HepG2 (cell line): ENCODE data around the gene EXOC3. TPM values are rescaled to one million over a fixed set of nuclear protein-coding genes. Genes with fewer than 3 reads are reported as not detected.
"Not testable (repeated sequence)": the region's sequence is repeated elsewhere in the genome, so short reads cannot be mapped to it uniquely, and the experiment has no call there.

Experiments used
- ATAC-seq: fragments of 200-7000 bp; cut with Tn5 transposase; 3 replicates; pipeline ENCODE4 v1.9.1; 2020; ENCODE audit warnings: mild to moderate bottlenecking, moderate library complexity
- BruUV-seq: library from RNA; stranded (reverse); fragments of 400-500 nt; replicated peaks from 2 replicates; lab custom pipeline; 2021; lab: Mats Ljungman, UMichigan
- CTCF ChIA-PET: fragments of 300-600 bp; formaldehyde crosslinking; extraction: SDS; loops from one replicate; lab custom pipeline; 2021; ENCODE audit warnings: low total read pairs, inconsistent platforms, low intra/inter-chr PET ratio; lab: Yijun Ruan, JAX
- POLR2A ChIA-PET: fragments of 350-600 bp; sonication (Branson Sonifier 250); formaldehyde crosslinking; loops from one replicate; lab custom pipeline; 2020; ENCODE audit warnings: antibody characterized with exemption, inconsistent platforms; lab: Yijun Ruan, JAX
- DNase-seq: peaks from one replicate; pipeline ENCODE4 v3.0.0-alpha.2; 2015; ENCODE audit warnings: low spot score
- FAIRE-seq: peaks from 3 replicates; lab custom pipeline; 2011; peaks lifted over from hg19 to GRCh38; lab: Jason Lieb, UNC
- H2AFZ ChIP-seq: one replicate; pipeline ENCODE4 v1.6.1; 2011; ENCODE audit warnings: low read length, inconsistent platforms
- H3K27ac ChIP-seq: fragments of 300-600 bp; 3 replicates; pipeline ENCODE4 v1.8.0; 2011; ENCODE audit warnings: mixed run types, mild to moderate bottlenecking, mixed read lengths, low read length, inconsistent platforms; ENCODE audit not compliant: insufficient read depth; ENCODE audit errors: extremely low read length
- H3K27me3 ChIP-seq, 2 experiments: fragments of 200-600 bp in 1 of 2; 2 replicates in 1 of 2; 3 replicates in 1 of 2; pipeline versions ENCODE4 v1.6.0 to v1.8.0; 2011; ENCODE audit warnings: low read length in 2 of 2, mild to moderate bottlenecking in 2 of 2, moderate library complexity in 2 of 2, inconsistent platforms in 1 of 2; ENCODE audit not compliant: insufficient read depth in 2 of 2, control insufficient read depth in 1 of 2
- H3K36me3 ChIP-seq, 2 experiments: fragments of 200-600 bp in 1 of 2; replicated peaks in 1 of 2; 2 replicates in 1 of 2; 3 replicates in 1 of 2; pipeline versions ENCODE4 v1.5.1 to v1.8.0; 2011; ENCODE audit warnings: low read length in 2 of 2, inconsistent platforms in 1 of 2; ENCODE audit not compliant: insufficient read depth in 2 of 2, control insufficient read depth in 1 of 2
- H3K4me1 ChIP-seq: 2 replicates; pipeline ENCODE4 v1.5.1; 2012; ENCODE audit warnings: low read length, inconsistent platforms; ENCODE audit not compliant: insufficient read depth
- H3K4me2 ChIP-seq: 2 replicates; pipeline ENCODE4 v1.6.0; 2011; ENCODE audit warnings: low read depth, low read length, inconsistent platforms
- H3K4me3 ChIP-seq, 3 experiments: fragments of 200-600 bp in 1 of 3; sonication (generic), shearing (Covaris generic) in 1 of 3; replicated peaks in 1 of 3; 2 replicates each; pipeline ENCODE4 v1.5.1; 2011 to 2016; ENCODE audit warnings: low read length in 3 of 3, inconsistent platforms in 2 of 3, low read depth in 2 of 3, mild to moderate bottlenecking in 2 of 3, control low read depth in 1 of 3, mixed read lengths in 1 of 3; ENCODE audit not compliant: insufficient read depth in 1 of 3
- H3K79me2 ChIP-seq: one replicate; pipeline ENCODE4 v1.6.1; 2011; ENCODE audit warnings: low read length, inconsistent platforms; ENCODE audit not compliant: insufficient read depth
- H3K9ac ChIP-seq: 2 replicates; pipeline ENCODE4 v1.6.0; 2011; ENCODE audit warnings: mild to moderate bottlenecking, low read depth, low read length, inconsistent platforms; ENCODE audit not compliant: insufficient read depth
- H3K9me3 ChIP-seq: 2 replicates; pipeline ENCODE4 v1.5.1; 2012; ENCODE audit warnings: mild to moderate bottlenecking, low read length
- H4K20me1 ChIP-seq: 2 replicates; pipeline ENCODE4 v1.6.0; 2011; ENCODE audit warnings: inconsistent platforms, mild to moderate bottlenecking, low read length, moderate library complexity; ENCODE audit not compliant: insufficient read depth
- BHLHE40 ChIP-seq: IDR thresholded peaks from 2 replicates; pipeline ENCODE4 v1.6.1; 2011; ENCODE audit warnings: low read length, improper control_type of control experiment
- NFKB2 ChIP-seq: sonication (generic); formaldehyde crosslinking; IDR thresholded peaks from 2 replicates; pipeline ENCODE4 v1.4.0; 2020; ENCODE audit warnings: missing genetic modification reagents, borderline replicate concordance
- REL ChIP-seq: sonication (generic); formaldehyde crosslinking; conservative IDR thresholded peaks from 2 replicates; pipeline ENCODE4 v1.8.0; 2022; ENCODE audit warnings: mild to moderate bottlenecking, missing genetic modification reagents, moderate library complexity
- SMAD9 ChIP-seq: sonication (generic); formaldehyde crosslinking; IDR thresholded peaks from 2 replicates; pipeline ENCODE4 v1.5.1; 2020; ENCODE audit warnings: mild to moderate bottlenecking, missing genetic modification reagents
- SOX6 ChIP-seq, 2 experiments: fragments of 450-650 bp in 1 of 2; sonication (generic) in 1 of 2; formaldehyde crosslinking in 1 of 2; IDR thresholded peaks; 2 replicates each; pipeline versions ENCODE4 v1.4.0 to v1.6.1; 2017 to 2020; ENCODE audit warnings: antibody characterized with exemption in 1 of 2, mild to moderate bottlenecking in 1 of 2, missing genetic modification reagents in 1 of 2
- ZNF296 ChIP-seq: sonication (generic); formaldehyde crosslinking; conservative IDR thresholded peaks from 2 replicates; pipeline ENCODE4 v1.5.0; 2020; ENCODE audit warnings: mild to moderate bottlenecking, missing genetic modification reagents
- WGBS: methylation state at CpG from one replicate; pipeline ENCODE4 v1.1.6; 2017; ENCODE audit warnings: low lambda C conversion rate; 5-methylcytosine and 5-hydroxymethylcytosine counted together
- in situ Hi-C: cut with HindIII; loops from 2 replicates; pipeline ENCODE4 v1.10.0; 2017; ENCODE audit warnings: low pct_unique_long_range_greater_than_20kb; ENCODE audit not compliant: extremely low pct_ligation_motif_present
- intact Hi-C: fragments of 100-400 bp; cut with micrococcal nuclease; formaldehyde crosslinking; loops from one replicate; pipeline ENCODE4 v1.10.0; 2022; ENCODE audit not compliant: unreplicated experiment
- polyA plus RNA-seq, 8 experiments: library from polyadenylated mRNA; depleted of rRNA in 3 of 8; stranded (reverse) in 7 of 8; unstranded in 1 of 8; fragments of >200 nt; fragmentation: Illumina TruSeq in 4 of 8; extraction: Trizol in 4 of 8; gene quantifications; 2 replicates each; pipeline versions ENCODE4 v1.2.1 to v1.2.3, GENCODE V29; 2011 to 2016; ENCODE audit warnings: low read depth in 4 of 8, missing spikeins in 1 of 8, mixed read lengths in 1 of 8; ENCODE audit not compliant: insufficient read depth in 1 of 8
- total RNA-seq, 5 experiments: library from RNA; depleted of rRNA; stranded (reverse); fragments of >200 nt; fragmentation: Illumina TruSeq; extraction: Trizol; gene quantifications; 2 replicates each; pipeline ENCODE4 v1.2.3, GENCODE V29; 2016; ENCODE audit warnings: low read depth in 1 of 5
- TF ChIP-seq, protein P1 (sequence below): sonication (generic); formaldehyde crosslinking; IDR thresholded peaks from 2 replicates; pipeline ENCODE4 v1.5.1; 2020; ENCODE audit warnings: mild to moderate bottlenecking, missing genetic modification reagents, moderate library complexity

The EXOC3 gene
- total and polyA plus RNA-seq, 2 of the 13 experiments (the other 11 are each of a cell fraction or from before 2014, with no cell fraction given): 9.2 to 20.5 TPM

DNA sequence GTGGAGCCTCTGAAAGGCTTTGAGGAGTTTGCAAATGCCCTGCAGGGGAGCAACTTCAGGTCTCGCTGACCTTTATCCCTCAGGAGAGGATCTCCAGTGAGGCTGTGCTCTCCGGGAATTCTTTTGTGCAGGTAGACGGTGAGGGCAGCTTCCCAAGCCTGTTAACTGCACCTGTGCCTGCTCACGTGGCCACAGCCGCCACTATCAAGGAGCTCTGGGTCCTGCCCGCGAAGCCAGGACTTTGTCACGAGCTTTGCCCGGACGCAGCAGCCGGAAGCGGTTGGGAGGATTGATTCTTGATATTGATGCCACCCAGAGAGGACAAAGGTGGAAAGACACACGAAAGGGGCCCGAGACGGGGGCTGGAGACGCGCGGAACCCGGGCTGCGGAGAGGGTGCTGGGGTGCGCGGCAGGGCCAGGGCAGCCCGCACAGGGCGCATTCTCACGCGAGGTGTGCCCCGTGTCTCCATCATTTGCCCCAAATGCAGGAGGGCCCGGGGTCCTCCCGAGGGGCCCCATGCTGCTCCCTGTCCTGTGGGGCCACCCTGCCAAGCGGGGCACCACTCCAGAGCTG lies 63.1 kb downstream of the EXOC3 start (continued):
- TF ChIP-seq SMAD9 (CRISPR knock-in tag): no peak
- TF ChIP-seq BHLHE40: 0 out of 2 replicates have a peak, but pooled peaks have one; percentile 7
- no peak for TF ChIP-seq SOX6 (IDR thresholded peaks at IDR 0.05)
- TF ChIP-seq SOX6 (CRISPR knock-in tag; IDR thresholded peaks at IDR 0.05): no peak
- TF ChIP-seq, protein P1, sequence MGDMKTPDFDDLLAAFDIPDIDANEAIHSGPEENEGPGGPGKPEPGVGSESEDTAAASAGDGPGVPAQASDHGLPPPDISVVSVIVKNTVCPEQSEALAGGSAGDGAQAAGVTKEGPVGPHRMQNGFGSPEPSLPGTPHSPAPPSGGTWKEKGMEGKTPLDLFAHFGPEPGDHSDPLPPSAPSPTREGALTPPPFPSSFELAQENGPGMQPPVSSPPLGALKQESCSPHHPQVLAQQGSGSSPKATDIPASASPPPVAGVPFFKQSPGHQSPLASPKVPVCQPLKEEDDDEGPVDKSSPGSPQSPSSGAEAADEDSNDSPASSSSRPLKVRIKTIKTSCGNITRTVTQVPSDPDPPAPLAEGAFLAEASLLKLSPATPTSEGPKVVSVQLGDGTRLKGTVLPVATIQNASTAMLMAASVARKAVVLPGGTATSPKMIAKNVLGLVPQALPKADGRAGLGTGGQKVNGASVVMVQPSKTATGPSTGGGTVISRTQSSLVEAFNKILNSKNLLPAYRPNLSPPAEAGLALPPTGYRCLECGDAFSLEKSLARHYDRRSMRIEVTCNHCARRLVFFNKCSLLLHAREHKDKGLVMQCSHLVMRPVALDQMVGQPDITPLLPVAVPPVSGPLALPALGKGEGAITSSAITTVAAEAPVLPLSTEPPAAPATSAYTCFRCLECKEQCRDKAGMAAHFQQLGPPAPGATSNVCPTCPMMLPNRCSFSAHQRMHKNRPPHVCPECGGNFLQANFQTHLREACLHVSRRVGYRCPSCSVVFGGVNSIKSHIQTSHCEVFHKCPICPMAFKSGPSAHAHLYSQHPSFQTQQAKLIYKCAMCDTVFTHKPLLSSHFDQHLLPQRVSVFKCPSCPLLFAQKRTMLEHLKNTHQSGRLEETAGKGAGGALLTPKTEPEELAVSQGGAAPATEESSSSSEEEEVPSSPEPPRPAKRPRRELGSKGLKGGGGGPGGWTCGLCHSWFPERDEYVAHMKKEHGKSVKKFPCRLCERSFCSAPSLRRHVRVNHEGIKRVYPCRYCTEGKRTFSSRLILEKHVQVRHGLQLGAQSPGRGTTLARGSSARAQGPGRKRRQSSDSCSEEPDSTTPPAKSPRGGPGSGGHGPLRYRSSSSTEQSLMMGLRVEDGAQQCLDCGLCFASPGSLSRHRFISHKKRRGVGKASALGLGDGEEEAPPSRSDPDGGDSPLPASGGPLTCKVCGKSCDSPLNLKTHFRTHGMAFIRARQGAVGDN (CRISPR knock-in tag): peak; percentile 47; the same call in 1 of the 2 replicates
- no peak for TF ChIP-seq ZNF296 (CRISPR knock-in tag)
- TF ChIP-seq REL (CRISPR knock-in tag): no peak
- TF ChIP-seq NFKB2 (CRISPR knock-in tag): no peak

DNA sequence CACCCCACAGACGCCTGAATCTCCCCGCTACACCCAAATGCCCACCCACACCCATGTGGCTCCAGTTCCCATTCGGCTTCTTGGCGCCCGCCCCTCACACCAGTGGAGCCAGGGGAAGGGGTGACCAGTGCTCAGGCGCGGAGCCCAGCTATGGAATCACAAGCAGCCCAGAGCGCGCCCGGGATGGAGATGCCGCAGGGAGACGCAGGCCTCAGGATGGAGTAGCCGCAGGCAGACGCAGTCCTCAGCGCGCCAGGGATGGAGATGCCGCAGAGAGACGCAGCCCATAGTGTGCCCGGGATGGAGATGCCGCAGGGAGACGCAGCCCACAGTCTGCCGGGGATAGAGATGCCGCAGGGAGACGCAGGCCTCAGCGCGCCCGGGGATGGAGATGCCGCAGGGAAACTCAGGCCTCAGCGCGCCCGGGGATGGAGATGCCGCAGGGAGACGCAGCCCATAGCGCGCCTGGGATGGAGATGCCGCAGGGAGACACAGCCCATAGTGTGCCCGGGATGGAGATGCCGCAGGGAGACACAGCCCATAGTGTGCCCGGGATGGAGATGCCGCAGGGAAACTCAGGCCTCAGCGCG lies 65.1 kb downstream of the EXOC3 start:
- DNase-seq, POLR2A ChIA-PET, H3K27ac ChIP-seq, H3K9me3 ChIP-seq, H2AFZ ChIP-seq, H4K20me1 ChIP-seq, H3K4me1 ChIP-seq, in situ Hi-C loops, BruUV-seq, H3K79me2 ChIP-seq, H3K9ac ChIP-seq, ATAC-seq, H3K36me3 ChIP-seq, intact Hi-C loops, H3K4me2 ChIP-seq, FAIRE-seq, H3K4me3 ChIP-seq, CTCF ChIA-PET: not testable (repeated sequence)
- peaks cover 9 to 43% of the 10 kb centered on the region in 2 experiments; a peak in 4 of 5 replicates for H3K27me3 ChIP-seq
- 85% methylated on average over 42 of the region's 42 CpGs for WGBS
